ENCODE data around the gene RAB11FIP2.

DNA sequence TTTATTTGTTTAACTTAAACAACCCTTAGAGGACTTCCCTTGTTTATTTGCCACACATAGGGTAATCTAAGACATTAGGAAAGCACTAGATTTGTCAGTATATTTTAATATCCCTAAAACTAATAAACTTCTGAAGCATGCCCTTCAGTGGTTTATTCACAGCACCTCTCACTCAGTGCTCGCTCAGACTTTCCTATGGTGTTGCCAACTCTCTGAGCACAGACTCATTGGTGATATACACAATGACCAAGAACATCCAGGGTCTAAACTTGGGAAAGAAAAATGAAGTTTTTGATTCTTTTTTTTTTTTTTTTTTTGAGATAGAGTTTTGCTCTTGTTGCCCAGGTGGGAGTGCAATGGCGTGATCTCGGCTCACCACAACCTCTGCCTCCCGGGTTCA lies 82.2 kb downstream of the RAB11FIP2 start:
- TF ChIP-seq, protein P1, sequence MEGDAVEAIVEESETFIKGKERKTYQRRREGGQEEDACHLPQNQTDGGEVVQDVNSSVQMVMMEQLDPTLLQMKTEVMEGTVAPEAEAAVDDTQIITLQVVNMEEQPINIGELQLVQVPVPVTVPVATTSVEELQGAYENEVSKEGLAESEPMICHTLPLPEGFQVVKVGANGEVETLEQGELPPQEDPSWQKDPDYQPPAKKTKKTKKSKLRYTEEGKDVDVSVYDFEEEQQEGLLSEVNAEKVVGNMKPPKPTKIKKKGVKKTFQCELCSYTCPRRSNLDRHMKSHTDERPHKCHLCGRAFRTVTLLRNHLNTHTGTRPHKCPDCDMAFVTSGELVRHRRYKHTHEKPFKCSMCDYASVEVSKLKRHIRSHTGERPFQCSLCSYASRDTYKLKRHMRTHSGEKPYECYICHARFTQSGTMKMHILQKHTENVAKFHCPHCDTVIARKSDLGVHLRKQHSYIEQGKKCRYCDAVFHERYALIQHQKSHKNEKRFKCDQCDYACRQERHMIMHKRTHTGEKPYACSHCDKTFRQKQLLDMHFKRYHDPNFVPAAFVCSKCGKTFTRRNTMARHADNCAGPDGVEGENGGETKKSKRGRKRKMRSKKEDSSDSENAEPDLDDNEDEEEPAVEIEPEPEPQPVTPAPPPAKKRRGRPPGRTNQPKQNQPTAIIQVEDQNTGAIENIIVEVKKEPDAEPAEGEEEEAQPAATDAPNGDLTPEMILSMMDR (IDR thresholded peaks at IDR 0.05), result no peak
- TF ChIP-seq GABPA (IDR thresholded peaks at IDR 0.05; ENCODE audit: low read depth), result no peak
- TF ChIP-seq CHD2 (IDR thresholded peaks at IDR 0.05; ENCODE audit: low read length, partially characterized antibody), result no peak
- no peak for TF ChIP-seq FOSL2 (IDR thresholded peaks at IDR 0.05; ENCODE audit: borderline replicate concordance, low read depth)
- no peak for TF ChIP-seq EZH2phosphoT487 (IDR thresholded peaks at IDR 0.05; ENCODE audit: borderline replicate concordance, low read depth)
- no peak for TF ChIP-seq ELF1 (IDR thresholded peaks at IDR 0.05)
- no peak for TF ChIP-seq FOXJ3 (CRISPR knock-in tag; IDR thresholded peaks at IDR 0.05)
